ENCODE data around the gene MYLK2.
"Not testable (repeated sequence)": the region's sequence is repeated elsewhere in the genome, so short reads cannot be mapped to it uniquely, and the experiment has no call there.

The MYLK2 gene

GRCh38 chr20:31816221-31816620 lies 2.9 kb upstream of the MYLK2 start:
- no peak for DNase-seq

GRCh38 chr20:31817461-31817860 lies 1.7 kb upstream of the MYLK2 start:
- no peak for DNase-seq

GRCh38 chr20:31818376-31818908 lies 714 bp upstream of the MYLK2 start:
- no peak for DNase-seq

GRCh38 chr20:31820228-31820627 lies 1.1 kb downstream of the MYLK2 start:
- no peak for DNase-seq

GRCh38 chr20:31821427-31821826 lies 2.3 kb downstream of the MYLK2 start:
- DNase-seq, result no peak

DNA sequence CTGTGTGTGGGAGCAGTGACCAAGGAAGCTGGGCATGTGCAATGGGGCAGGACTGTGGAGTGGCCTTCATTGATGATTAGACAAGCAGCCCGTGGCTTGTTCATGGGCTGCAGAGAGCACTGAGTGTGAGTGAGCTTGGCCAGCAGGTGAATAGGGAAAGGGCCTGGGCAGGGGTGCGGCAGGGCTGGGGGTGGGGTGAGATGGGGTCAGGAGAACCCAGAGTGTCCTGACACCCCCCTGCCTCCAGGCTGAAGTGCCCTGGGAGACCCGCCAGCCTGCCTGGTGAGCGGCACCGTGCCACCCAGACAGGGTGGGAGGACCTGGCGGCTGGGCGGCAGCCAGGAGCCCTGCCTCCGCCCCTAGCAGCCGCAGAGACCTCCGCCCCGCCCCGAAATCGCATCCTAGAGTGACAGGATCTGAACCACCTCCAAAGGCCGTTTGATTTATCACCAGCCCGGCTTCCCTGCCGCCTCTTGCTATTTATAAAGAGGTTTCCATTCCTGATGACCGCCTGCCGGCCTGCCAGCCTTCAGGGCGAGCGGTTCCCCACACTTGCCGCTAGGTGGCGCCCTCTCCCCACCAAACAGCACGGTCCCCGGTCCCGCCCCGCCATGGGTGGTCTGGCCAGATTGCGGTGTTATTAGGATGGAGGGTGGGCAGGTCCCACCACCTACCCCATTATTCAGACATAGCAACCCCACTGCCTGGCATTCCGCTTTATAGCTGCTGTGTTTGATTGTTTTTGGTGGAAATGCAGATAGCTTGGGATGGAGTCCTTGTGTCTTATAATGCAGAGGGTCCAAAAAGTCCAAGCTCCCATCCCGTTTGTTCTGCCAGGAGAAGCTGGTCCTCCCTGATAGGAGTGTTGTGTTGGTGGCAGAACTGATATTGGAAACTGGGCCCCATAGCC lies 3.5 kb downstream of the MYLK2 start:
- DNase-seq, result peak; percentile 74

GRCh38 chr20:31823360-31824124 lies 4.4 kb downstream of the MYLK2 start:
- peak; percentile 20 for DNase-seq

DNA sequence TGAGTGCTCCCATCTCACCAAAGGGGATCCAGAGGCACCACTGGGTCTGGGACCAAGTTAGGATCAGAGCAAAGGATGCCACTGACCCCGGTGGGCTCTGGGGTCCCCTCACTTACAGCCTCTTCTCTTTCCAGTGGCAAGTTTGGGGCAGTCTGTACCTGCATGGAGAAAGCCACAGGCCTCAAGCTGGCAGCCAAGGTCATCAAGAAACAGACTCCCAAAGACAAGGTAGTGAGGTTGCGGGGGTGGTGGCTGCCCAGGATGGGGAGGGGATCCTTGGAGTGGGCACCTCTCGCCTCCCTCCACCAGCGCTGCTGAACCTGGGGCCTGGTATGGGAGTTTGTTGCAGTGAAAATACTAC lies 4.9 kb downstream of the MYLK2 start:
- DNase-seq, result no peak

- DNase-seq, result no peak
Measured at GRCh38 chr20:31824554-31825313, 5.6 kb downstream of the MYLK2 start.

GRCh38 chr20:31826074-31826473 lies 6.9 kb downstream of the MYLK2 start:
- DNase-seq, result no peak

DNA sequence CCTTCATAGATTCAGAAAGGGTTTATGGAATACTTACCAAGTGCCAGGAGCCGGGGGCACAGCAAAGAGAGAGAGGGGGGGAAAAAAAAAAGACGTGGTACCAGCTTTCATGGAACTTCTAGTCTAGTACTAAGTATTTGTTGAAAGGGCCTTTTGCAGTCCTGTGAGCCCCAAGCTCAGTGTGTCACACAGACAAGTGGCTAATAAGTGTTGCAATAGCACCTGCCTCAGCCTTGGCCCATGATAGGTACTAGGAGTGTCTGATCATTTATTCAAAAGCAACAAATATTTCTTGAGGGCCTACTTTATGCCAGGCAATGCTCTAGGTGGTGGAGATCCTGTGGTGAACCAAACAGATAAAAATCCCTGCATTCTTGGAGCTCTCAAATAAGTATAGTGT lies 7.9 kb downstream of the MYLK2 start:
- DNase-seq, result no peak

DNA sequence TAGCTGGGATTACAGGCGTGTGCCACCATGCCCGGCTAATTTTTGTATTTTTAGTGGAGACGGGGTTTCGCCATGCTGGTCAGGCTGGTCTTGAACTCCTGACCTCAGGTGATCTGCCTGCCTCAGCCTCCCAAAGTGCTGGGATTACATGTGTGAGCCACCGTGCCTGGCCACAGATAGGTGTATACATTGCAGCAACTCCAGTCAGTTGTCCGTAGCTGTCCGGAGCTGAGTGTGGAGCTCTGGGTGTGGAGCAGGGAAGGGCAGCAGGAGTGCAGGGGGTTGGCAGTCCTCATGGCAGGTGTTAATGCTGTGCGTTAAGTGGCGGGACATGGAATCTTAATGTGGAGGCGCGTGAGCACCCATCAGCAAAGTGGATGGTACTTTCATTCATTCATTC lies 8.9 kb downstream of the MYLK2 start:
- DNase-seq, result not testable (repeated sequence)

DNA sequence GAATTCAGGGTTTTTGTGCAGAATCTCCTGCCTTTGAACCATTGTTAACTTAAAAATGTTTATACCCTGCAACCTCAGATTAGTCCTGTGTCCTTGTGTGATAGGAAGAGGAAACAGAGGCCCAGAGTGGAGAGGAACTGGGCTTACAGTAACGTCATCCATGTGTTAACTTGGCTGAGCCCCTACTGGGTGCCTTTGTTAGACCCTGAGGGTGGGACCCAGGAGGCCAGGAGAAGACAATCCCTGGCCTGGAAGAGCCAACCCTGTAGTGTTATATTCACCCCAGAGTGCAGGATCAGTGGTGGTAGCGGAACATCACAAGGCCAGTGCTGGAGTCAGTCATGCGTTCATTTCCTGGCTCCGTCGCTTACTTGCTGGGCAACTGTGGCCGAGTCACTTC lies 10.6 kb downstream of the MYLK2 start:
- DNase-seq, result no peak

GRCh38 chr20:31830406-31830981 lies 11.3 kb downstream of the MYLK2 start:
- no peak for DNase-seq

- DNase-seq, result no peak
Measured at GRCh38 chr20:31831211-31831610, 12.1 kb downstream of the MYLK2 start.

GRCh38 chr20:31831771-31832306 lies 12.7 kb downstream of the MYLK2 start:
- DNase-seq, result no peak

DNA sequence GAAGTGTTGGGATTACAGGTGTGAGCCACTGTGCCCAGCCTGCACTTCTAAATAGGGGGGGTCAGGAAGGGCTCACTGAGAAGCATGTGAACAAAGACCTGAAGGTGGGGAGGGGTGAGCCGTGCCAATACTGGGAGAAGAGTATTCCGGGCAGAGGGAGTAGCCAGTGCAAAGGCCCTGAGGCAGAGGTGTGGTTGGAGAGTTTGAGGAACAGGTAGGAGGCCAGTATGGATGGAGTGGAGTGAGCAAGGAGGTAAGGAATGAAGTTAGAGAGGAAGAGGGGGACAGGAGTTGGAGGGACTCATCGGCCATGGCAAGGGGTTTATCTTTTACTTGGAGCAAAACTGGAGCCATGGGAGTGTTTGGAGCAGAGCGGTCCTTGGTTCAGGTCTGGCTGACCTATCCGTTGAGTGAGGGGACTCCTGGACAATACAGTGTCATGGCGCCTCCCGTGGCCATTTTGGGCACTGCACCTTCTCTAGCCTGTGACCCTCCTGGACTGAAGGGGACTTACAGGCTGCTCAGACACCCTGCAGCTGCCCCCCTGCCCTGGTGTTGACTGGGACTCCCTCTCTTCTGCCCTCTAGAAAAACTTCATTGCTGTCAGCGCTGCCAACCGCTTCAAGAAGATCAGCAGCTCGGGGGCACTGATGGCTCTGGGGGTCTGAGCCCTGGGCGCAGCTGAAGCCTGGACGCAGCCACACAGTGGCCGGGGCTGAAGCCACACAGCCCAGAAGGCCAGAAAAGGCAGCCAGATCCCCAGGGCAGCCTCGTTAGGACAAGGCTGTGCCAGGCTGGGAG lies 14.2 kb downstream of the MYLK2 start:
- peak; percentile 44 for DNase-seq

DNA sequence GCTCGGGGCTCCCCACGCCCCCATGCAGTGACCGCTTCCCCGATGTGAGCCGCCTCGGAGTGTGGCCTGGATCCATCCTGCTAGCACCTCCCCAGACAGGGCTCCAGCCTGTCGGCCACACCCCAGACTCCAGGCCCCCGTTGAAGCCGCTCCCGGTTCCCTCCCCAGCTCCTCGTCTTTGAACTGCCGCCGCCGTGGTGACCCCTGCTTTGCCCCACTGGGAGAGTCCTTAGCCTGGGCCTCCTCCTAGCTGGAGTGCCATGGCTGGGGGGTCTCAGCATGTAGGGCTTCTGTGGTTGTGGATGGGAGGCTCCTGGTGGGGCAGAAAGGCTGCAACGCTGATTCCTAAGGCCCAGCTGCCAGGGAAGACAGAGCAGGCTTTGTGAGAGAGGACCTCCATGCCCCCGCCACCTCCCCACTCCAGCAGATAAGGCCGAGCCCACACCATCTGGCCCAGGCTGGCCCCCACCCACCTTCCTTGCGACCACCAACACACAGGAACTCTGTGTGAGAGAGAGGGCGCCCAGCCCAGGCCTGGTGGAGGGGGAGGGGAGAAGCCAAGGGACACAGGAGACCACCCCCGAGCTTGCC lies 14.9 kb downstream of the MYLK2 start:
- DNase-seq, result no peak

DNA sequence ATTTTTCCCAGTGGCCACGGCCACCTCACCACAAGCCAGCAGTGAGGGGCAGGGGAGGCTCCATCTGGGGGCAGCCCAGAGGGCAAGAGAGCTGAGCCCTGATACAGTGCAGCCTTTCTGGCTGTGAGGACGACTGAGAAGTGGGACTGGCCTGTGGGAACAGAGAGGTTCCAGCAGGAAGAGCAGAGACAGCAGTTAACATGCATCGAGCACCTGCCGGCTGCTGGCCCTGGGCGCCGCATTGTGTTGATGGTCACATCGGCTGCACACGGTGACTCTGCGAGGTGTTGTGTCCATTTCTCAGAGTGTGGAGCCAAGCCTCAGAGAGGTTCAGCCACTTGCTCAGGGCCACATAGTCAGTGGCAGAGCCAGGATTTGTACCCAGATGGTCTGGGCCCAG lies 16.4 kb downstream of the MYLK2 start:
- DNase-seq, result no peak

DNA sequence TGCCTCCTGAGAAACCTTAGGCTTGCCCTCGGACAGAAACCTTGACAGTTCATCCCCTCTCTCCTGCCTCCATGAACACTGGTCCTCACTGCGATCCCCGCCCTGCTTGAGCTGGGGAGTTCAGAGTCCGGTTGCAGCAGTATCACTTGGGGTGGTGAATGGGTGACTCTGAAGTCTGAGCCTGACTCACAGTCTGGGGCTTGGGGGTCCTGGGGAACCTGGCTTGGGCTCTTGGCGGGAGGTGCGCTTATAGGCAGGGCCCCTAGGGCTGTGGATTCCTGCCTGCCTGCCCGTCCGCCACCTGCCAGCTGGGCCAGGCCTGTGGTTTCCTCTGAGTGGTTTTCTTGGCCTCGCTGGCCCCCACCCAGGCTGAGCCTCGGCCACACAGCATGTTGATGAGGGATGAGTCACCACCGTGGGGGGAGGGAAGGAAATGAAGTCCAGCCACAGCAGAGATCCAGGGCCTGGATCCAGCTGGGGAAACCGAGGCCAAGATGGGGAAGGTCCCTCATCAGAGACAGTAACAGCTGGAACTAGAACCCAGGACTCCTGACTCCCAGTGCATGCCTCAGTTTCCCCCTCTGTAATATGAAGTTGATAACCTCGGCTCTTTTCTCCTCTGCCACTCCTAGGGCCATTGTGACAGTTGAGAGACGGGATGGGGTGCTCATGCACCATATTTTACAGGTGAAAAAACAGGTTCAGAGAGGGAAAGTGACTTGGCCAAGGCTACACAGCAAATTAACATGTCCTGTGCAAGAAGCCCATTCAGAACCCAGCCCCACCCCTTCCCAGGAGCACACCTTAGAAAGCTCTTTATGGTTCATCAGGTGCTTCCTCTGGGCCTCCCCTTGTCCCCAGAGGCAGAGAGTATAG lies 17.1 kb downstream of the MYLK2 start:
- DNase-seq, result peak; percentile 95
